GM21825 (cell line): ENCODE data around the gene TEX22.

Experiments used
- ATAC-seq: cut with Tn5 transposase; IDR thresholded peaks from one replicate; pipeline ENCODE4 v1.9.1; 2021; ENCODE audit warnings: mild to moderate bottlenecking, moderate library complexity; ENCODE audit not compliant: unreplicated experiment

The TEX22 gene

GRCh38 chr14:105455086-105455640, 56.8 kb downstream of the TEX22 start:
- no peak for ATAC-seq

- ATAC-seq: no peak
Measured at GRCh38 chr14:105455766-105456660, 57.7 kb downstream of the TEX22 start.

- no peak for ATAC-seq
Measured at GRCh38 chr14:105456736-105457617, 58.6 kb downstream of the TEX22 start.

GRCh38 chr14:105458010-105458409, 59.7 kb downstream of the TEX22 start:
- no peak for ATAC-seq

GRCh38 chr14:105458571-105458970, 60.2 kb downstream of the TEX22 start:
- no peak for ATAC-seq

GRCh38 chr14:105460116-105460515, 61.8 kb downstream of the TEX22 start:
- ATAC-seq: no peak

GRCh38 chr14:105460616-105461015, 62.3 kb downstream of the TEX22 start:
- ATAC-seq: no peak

- no peak for ATAC-seq
Measured at GRCh38 chr14:105461903-105462302, 63.6 kb downstream of the TEX22 start.
